NCI-H1417 (cell line): ENCODE measurements around the gene APP.
A peak's percentile ranks its signal among the peaks of the same experiment; 100 is the strongest.
"Not testable (repeated sequence)": the region's sequence is repeated elsewhere in the genome, so short reads cannot be mapped to it uniquely, and the experiment has no call there.

Experiments used
- DNase-seq, 3 experiments: peaks; one replicate each; lab custom pipeline; 2025; lab: John Stamatoyannopoulos, UW

The APP gene

DNA sequence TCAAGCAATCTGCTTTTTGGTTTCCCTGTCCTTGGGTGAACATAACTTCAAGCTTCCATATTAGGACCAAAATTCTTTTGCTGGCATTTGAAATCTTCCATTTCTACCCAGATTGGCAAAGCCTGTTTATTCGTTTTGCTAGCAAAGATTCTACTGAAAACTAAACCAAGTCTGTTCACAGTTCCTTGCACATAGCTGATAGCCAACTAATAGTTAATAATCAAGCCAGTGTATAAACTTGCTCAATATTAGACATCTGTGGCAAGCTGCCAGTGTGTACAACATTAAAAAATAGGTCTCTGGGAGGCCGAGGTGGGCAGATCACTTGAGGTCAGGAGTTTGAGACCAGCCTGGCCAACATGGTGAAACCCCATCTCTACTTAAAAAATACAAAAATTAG is 6.3 kb downstream of the APP start:
- DNase-seq, result no peak

DNA sequence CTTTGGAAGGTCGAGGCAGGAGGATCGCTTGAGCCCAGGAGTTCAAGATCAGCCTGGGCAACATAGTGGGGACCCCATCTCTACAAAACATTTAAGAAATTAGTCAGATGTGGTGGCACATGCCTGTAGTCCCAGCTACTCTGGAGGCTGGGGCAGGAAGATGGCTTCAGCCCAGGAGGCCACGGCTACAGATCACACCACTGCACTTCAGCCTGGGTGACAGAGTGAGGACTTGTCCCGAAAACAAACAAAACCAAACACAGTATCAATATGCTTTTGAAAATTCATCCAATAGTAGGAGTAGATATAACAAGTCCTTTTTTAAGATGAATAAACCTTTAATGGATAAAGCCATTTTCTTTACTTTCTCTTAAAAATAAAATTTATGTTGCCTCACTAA is 8.5 kb downstream of the APP start:
- no peak for DNase-seq

DNA sequence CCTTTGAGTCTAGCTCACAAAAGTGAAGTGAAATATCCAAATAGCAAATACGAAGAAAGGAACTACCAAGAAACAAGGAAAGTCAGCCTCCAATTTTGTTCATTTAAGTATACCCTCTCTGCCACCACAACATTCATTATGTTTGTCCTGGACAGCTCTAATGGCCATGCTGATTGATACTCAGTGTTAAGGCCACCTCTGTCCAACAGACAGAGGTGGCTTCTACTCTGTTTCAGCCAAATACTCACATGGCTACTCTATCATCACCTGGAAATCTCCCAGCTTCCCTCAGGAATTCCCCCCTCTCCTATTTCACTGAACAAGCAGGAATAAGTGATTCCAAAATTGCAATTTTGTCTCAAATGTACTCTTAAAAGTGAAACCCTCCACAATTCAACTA is 10.7 kb downstream of the APP start:
- DNase-seq, result no peak

DNA sequence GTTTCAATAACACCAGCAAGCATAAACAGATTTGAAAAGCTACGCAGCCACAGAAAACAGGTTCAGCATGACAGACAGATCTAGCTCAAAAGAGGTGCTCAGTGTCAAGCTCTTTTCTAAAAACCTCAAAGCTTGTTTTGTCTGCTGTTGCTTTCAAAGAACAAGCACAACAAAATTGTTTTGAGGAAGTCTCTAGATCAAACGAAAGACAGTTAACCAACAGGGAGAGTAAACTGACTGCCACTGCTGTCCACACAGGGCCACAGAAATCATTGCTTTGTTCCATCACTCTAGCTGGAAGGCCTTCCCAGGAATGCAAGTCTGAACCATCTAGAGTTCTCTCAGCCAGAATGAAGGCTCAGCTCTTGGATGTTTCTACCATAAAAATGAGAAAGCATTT is 12.8 kb downstream of the APP start:
- DNase-seq, result no peak

DNA sequence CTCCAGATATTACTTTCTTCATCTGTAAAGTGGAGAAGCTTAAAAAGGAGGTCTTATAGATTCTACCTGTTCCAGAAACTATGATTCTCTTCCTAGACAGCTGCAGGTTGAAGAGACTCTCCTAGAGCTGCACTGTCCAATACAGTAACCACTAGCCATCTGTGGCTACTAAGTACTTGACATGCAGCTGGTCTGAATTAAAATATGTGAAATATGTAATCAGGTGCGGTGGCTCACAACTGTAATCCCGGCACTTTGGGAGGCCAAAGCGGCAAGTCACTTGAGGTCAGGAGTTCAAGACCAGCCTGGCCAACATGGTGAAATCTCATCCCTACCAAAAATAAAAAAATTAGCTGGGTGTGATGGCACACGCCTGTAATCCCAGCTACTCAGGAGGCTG is 15.8 kb downstream of the APP start:
- no peak for DNase-seq

DNA sequence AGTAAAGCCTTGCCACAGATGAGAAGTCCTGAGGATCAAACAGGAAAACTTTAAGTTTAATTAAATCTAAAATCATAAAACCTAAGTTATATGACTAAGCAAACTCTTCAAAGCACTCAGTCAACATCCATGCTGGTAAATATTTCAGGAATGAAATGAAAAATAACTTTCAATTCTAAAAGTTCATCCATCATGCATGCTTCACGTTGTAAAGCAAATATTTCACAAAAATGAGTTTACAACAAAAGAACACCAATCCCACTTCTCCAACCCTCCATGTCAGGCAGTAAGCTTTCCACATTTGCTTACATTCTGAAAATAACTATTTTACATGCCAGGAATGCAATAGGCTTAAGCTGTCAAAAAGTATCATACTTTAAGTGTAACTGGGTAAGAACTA is 16.8 kb downstream of the APP start:
- DNase-seq, result no peak

DNA sequence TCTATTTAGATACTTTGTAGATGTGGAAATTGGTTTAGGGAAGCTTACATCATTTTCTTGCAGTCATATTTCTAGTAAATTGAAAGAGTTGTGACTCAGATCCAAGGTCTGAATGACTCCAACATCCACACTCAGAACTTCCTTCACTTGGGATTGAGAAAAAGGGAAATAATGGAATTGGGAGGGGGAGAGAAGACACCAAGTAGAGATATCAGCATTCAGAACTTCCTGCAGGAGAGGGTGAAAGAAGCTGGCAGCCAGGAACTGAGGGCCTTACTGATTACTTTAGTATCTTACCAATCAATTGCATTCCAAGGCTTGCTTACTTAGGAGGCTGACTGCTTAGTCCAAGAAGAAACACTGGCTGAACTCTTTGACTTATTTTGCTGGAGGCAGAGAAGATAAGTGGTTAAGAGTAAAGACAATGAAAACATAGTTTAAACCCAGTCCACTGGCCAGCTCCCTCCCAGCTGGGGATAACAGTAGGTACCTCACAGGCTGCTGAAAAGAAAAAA is 21.7 kb downstream of the APP start:
- no peak for DNase-seq

DNA sequence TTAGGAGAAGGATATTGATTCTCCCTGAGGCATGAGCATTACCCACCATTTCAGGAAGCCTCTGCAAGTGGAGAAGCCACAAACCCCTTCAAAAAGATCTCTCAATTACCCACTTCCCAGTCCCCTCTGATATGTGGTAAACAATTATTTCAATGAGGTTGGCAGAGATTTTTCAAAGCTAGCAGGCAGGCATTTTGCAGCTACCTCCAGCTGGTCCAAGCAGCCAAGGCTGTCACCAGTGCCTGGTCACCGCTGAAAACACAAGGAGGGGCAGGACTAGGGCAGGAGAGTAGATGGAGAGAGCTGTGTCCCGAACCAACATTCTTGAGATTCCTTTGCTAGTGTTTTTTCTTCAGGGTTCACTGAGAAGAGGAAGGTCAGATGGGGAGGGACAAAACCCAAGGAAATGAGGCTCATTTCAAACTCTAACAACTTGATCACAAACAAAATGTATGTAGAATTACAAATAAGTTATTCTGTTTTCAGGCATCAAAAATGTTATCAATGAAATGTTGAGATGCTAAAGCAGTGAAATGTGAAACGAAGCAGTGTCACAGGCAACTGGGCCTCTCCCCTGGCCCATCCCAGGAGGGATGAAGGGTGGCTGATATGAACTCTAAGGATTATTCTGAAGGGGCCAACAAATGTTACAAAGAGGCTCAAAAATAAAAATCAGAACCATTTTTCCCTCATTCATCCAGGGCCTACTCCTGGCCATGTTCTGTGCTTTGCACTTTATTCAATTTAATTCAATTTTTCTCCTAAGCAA is 22.3 kb downstream of the APP start:
- DNase-seq, result no peak

DNA sequence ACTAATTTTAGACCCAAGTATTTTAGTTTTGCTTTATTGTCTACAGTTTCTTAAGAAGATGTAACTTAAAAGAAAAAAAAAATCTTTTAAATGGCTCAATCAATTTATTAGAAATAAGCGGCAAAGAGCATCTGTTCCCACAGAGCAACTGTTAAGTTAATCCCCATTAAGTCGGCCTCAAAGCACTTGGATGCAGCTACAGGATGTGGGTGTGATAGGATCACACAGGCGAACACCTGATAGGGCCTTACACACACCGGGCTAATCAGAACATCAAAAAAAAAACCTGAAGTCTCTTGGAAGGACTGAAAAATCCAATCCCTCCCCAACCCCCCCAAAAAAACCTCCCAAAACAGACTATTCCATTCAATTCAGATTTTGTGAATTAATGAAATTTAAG is 23.0 kb downstream of the APP start:
- no peak for DNase-seq

DNA sequence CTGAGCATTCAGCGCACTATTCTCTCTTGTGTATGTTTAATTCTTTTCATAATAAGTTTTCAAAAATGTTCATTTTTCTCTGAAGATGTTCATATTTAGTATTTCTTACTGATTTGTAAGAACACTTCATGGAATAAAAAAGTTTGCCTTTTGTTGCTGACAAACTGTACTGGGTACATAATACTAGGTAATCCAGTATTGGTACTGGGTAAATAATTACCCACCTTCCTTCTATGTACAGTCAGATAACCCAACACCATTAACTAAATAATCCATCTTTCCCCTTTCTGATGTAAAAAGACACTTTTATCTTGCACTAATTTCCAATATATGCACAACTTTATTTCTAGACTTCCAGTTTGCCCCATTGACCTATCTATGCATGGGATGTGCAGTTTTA is 23.9 kb downstream of the APP start:
- no peak for DNase-seq

DNA sequence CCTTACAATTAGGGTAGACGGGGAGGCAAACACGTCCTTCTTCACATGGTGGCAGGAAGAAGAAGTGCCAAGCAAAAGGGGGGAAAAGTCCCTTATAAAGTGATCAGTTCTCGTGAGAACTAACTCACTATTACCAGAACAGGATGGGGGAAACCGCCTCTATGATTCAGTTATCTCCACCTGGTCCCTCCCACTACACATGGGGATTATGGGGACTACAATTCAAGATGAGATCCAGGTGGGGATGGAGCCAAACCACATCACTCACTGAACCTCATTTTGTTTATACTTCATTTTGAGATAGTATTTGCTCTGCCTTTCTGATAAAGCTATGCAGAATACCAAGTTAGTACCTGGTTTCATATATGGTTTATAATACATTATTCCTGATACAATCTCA is 26.5 kb downstream of the APP start:
- DNase-seq, result no peak

DNA sequence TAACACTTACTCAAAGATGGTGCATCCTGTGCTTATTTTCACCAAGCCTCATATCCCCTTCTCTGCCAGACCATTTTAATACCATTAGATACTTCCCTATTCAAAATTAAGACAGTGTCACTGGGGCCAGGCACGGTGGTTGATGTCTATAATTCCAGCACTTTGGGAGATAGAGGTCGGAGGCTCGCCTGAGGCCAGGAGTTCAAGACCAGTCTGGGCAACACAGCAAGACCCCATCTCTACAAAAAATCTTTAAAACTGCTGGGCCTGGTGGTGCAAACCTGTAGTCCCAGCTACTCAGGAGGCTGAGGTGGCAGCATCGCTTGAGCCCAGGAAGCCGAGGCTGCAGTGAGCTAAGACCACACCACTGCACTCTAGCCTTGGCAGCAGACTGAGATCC is 28.2 kb downstream of the APP start:
- no peak for DNase-seq

DNA sequence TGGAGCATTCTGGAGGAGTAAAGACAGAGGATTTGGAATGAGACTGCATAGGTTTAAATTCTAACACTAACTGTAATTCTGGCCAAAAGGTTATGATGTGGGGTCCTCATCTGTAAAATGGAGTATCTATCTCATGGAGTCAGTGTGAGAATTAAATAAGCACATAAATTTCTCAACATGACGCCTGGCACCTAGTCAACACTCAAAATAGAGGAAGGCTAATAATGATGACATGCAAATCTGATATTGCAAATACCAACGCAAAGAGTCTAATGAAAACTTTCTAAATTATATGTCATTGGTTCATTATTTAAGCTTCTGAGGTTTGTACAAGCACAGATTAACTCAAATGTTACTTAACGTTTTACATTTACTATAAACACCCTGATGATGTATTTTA is 29.6 kb downstream of the APP start:
- DNase-seq, result no peak

DNA sequence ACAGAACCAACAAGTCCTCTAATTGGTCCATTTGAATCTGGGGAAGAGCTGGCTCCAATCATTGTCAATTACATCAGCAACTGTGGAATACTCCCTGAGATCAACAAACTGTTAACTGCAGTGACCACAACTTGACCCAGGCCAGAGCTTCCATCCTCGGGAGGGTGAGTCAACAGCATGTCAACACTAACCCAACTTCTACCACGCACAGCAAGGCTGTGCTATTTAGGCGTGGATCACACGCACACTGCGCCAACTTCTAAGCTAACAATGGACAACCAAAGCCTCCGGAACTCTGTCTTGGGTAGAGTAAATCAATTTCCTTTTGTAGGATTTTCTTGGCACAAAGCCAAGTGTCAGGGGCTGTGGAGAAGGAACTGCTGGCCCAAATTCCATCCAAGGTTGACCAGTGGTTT is 30.4 kb downstream of the APP start:
- peak in 1 of 3 experiments; percentile 25 for DNase-seq

DNA sequence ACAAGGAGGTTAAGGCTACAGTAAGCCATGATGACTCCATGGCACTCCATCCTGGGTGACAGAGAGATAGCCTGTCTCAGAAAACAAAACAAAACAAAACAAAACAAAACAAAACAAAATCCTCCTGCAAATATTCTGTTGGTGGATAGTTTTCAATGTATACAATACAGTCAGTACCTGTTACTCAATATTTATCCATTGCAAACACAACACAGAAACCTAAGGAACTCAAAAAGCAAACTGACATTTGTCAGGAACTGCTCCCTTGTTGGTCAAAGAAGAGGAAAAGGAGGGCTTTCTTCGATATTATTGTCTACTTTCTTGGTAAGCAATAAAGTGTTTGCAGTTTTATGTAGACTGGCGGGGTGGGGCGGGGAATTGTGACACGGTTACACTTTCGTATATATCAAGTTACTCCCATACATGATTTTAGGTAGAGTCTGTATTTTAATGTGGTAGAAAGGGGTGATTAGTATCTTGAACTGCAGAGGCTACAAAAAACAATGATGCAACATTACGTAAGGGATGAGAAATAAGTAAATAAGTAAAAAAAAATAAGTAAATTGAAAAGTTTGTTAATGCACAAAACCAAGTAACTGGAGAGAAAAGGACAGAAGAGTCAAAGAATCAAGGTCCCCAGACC is 31.8 kb downstream of the APP start:
- DNase-seq, result no peak

DNA sequence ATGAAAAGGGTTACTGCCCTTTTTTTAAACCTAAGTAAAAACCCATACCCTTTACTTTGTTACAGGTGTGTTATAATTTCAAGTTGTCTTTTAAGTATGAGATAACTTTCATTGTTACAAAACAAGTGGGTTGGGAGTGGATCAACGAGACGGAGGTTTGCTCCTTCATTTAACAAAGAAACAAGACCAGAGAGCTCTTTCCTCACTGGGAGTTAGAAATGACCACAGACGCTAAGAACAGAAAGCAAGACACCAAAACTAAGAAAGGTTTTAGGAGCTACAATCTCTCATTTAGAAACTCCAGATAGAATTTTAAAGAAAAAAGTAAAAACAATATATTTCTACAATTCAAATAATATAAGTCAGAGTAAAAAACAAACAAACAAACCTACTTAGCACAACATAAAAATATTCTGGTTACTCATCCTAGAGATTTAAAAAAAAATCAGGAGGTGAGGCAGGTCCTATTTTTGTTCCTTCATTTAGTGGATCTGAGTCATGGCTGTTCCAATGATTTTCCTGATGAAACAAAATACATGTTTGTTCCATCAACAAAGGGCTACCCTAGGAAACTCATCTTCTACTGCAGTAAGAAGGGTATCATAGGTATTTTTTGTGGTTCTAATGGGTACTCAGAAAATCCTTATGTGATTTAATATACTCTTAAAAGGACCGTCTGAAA is 33.0 kb downstream of the APP start:
- no peak for DNase-seq

DNA sequence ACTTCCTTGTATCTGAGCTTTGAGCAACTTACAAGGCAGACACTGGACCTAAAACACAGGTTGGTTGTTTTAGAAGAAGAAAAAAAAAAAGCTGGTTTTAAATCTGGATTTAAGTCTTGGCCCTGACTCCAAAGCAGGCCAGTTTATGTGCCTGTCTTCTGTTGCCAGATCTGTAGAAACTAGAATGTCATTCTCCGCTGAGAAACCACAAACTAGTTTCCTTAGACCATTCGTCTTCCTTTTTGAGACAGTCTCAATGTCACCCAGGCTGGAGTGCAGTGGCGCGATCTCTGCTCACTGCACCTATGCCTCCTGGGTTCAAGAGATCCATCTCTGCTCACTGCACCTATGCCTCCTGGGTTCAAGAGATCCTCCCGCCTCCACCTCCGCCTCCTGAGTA is 33.9 kb downstream of the APP start:
- DNase-seq, result no peak

DNA sequence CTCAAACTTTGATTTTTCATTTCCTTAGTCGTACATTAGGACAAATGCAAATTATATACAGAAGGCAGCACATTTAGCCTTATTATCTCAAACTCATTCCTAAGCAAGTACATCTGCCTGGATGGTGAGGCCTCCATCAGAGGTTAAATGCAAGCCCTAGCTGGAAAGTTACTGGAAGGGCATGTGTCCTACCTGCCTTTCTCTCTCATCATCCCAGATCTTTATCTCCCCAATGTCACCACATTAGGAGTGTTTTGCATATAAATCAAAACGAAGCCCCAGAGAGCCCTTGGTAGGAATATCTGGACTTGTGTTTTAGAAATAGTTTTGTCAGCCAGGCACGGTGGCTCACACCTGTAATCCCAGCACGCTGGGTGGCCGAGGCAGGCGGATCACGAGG is 35.0 kb downstream of the APP start:
- no peak for DNase-seq

DNA sequence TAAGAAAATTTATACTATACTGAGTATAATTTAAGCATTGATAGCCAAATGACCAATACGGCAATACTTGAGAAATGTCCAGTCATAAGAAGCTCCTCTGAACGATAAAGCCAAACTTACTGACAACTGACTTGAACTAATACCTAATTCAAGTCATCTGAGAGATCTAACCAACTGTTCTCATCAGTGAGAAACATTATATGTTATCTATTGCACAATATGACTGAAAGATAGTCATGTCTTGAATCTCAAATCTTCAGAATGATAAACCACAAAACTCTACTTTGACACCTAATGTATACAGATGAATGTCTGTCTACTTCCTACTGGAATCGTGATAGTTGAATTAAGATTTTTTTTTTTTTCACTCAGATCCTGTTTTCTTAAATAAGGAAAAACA is 39.0 kb downstream of the APP start:
- no peak for DNase-seq

DNA sequence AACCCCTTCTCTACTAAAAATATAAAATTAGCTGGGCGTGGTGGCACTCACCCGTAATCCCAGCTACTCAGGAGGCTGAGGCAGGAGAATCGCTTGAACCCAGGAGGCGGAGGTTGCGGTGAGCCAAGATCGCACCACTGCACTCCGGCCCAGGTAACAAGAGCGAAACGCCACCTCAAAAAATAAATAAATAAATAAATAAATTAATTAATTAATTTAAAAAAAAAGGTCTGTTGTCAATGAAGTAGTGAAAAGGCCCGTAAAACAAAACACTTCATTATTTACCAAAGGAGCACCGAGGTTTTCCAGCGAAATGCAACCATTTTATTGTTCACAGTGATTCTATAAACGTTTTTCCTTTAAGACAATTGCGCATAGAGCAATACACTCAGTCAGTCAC is 39.5 kb downstream of the APP start:
- DNase-seq, result not testable (repeated sequence)

DNA sequence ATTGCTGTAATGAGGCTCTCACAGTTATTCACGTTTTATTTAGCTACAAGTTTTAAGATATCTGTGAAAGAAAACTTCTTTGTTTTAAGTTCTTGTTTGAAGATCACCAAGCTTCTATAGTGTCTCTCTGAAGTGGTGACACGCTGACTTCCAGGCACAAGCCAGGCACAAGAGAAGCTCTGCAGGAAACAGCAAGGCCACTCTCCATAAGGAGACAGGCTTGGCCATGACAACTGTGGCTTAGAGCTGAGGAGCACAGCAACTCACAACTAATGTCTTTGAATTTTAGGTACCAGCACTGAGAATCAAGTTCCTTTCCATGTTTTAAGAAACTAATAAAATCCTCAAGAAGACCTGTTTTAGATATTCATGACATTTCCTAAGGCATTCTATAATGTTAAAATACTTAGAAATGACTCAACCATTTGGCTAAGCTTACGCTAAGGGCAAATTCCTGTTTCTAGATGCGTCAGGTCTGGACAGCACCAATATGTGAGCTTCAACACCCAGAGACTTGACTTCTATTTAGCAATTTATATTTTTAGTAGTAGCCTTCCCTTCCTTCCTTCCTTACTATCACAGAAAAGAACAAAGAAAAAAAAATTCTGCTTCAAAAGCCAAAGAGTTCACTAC is 40.2 kb downstream of the APP start:
- DNase-seq, result no peak

DNA sequence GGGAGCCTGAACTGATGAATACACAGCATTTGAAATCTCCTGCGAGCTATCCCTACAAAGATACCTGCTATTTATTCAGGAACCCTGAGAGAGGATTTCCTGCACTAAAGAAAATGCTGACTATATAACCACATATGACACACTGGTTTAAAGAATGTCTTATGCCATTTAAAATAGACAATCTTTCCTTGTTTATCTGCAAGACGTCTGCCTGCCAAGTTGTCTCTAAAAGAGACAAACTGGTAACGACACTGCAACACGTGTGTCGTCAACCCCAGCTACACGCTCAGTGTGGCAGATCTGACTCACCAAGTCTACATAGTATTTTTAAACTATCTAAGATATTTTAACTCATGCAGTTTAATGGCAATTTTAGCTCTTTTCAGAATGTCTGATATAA is 42.7 kb downstream of the APP start:
- no peak for DNase-seq
